K562 (cell line): ENCODE measurements around the gene ATF5. TPM values are rescaled to one million over a fixed set of nuclear protein-coding genes. Genes with fewer than 3 reads are reported as not detected.

Source experiments
- CTCFL ChIP-seq: IDR thresholded peaks from 2 replicates; pipeline ENCODE4 v1.6.1; 2011; ENCODE audit warnings: borderline replicate concordance, low read depth, mild to moderate bottlenecking, moderate library complexity, low read length; ENCODE audit not compliant: insufficient read depth, poor library complexity, severe bottlenecking
- DMBX1 ChIP-seq: fragments of 250-450 bp; sonication (Bioruptor Pico); IDR thresholded peaks from 2 replicates; pipeline ENCODE4 v1.8.0; 2022; ENCODE audit warnings: inconsistent platforms, mild to moderate bottlenecking, moderate library complexity, borderline replicate concordance
- KLF13 ChIP-seq: fragments of 450-650 bp; IDR thresholded peaks from 2 replicates; pipeline ENCODE4 v1.6.1; 2016; ENCODE audit warnings: missing genetic modification characterization, low read depth, mild to moderate bottlenecking, missing compliant biosample characterization, moderate library complexity, borderline replicate concordance
- NFE2L1 ChIP-seq: fragments of 450-650 bp; IDR thresholded peaks from 2 replicates; pipeline ENCODE4 v1.6.1; 2016; ENCODE audit warnings: missing genetic modification characterization, low read depth, mild to moderate bottlenecking, missing compliant biosample characterization, moderate library complexity, borderline replicate concordance
- VEZF1 ChIP-seq: fragments of 200-800 bp; sonication (Bioruptor generic); IDR thresholded peaks from 2 replicates; pipeline ENCODE4 v1.6.1; 2017; ENCODE audit warnings: missing genetic modification characterization, missing compliant biosample characterization
- XRCC5 ChIP-seq: fragments of 200-400 bp; formaldehyde crosslinking; IDR thresholded peaks from 2 replicates; pipeline ENCODE4 v1.6.1; 2017; ENCODE audit warnings: low read depth, mild to moderate bottlenecking, low read length
- ZNF12 ChIP-seq: sonication (generic); formaldehyde crosslinking; IDR thresholded peaks from 2 replicates; pipeline ENCODE4 v1.4.0; 2020; ENCODE audit warnings: mild to moderate bottlenecking, missing genetic modification reagents
- ZNF395 ChIP-seq: fragments of 200-800 bp; sonication (Bioruptor generic); IDR thresholded peaks from 2 replicates; pipeline ENCODE4 v1.6.1; 2017; ENCODE audit warnings: missing genetic modification characterization, missing compliant biosample characterization
- ZNF408 ChIP-seq: fragments of 250-450 bp; sonication (Bioruptor Pico); IDR thresholded peaks from 2 replicates; pipeline ENCODE4 v1.4.0; 2020; ENCODE audit warnings: low read depth, mild to moderate bottlenecking, moderate library complexity
- ZNF707 ChIP-seq: fragments of 250-450 bp; sonication (Bioruptor Pico); conservative IDR thresholded peaks from 2 replicates; pipeline ENCODE4 v1.8.0; 2022; ENCODE audit warnings: inconsistent platforms, mild to moderate bottlenecking, moderate library complexity
- ZNF766 ChIP-seq: fragments of 200-800 bp; sonication (Bioruptor generic); conservative IDR thresholded peaks from 2 replicates; pipeline ENCODE4 v1.6.1; 2016; ENCODE audit warnings: missing genetic modification characterization, missing compliant biosample characterization
- ZNF780A ChIP-seq: fragments of 250-450 bp; sonication (Bioruptor Pico); IDR thresholded peaks from 2 replicates; pipeline ENCODE4 v1.5.0; 2021; ENCODE audit warnings: mild to moderate bottlenecking
- polyA plus RNA-seq, 8 experiments: library from polyadenylated mRNA; depleted of rRNA in 4 of 8; stranded (reverse) in 5 of 8; unstranded in 3 of 8; fragments of >200 nt; fragmentation: Nextera tagmentation in 2 of 8; fragmentation: Illumina TruSeq in 1 of 8; extraction: Ambion mirVana in 2 of 8; extraction: Trizol in 1 of 8; gene quantifications; 2 replicates each; pipeline versions ENCODE4 v1.2.1 to v1.2.3, GENCODE V29; 2011 to 2014; ENCODE audit warnings: inconsistent platforms in 1 of 8, missing spikeins in 1 of 8
- total RNA-seq, 7 experiments: library from RNA; depleted of rRNA in 6 of 7; stranded (reverse); fragments of >200 nt in 6 of 7; fragmentation: Illumina TruSeq in 2 of 7; extraction: Trizol in 2 of 7; gene quantifications; 2 replicates each; pipeline versions ENCODE4 v1.2.1 to v1.2.3, GENCODE V29; 2011 to 2021; ENCODE audit warnings: low replicate concordance in 1 of 7
- TF ChIP-seq, protein P1 (sequence below): IDR thresholded peaks from 2 replicates; pipeline ENCODE4 v1.6.1; 2012; ENCODE audit warnings: low read depth, low read length, improper control_type of control experiment, borderline replicate concordance
- TF ChIP-seq, protein P2 (sequence below): fragments of 450-650 bp; IDR thresholded peaks from 2 replicates; pipeline ENCODE4 v1.6.1; 2017; ENCODE audit warnings: antibody characterized with exemption, mild to moderate bottlenecking

The ATF5 gene
- total and polyA plus RNA-seq, 9 of the 15 experiments (the other 6 are each of a cell fraction or from before 2014, with no cell fraction given), result 3.0 to 57.6 (median 11.1) TPM

DNA sequence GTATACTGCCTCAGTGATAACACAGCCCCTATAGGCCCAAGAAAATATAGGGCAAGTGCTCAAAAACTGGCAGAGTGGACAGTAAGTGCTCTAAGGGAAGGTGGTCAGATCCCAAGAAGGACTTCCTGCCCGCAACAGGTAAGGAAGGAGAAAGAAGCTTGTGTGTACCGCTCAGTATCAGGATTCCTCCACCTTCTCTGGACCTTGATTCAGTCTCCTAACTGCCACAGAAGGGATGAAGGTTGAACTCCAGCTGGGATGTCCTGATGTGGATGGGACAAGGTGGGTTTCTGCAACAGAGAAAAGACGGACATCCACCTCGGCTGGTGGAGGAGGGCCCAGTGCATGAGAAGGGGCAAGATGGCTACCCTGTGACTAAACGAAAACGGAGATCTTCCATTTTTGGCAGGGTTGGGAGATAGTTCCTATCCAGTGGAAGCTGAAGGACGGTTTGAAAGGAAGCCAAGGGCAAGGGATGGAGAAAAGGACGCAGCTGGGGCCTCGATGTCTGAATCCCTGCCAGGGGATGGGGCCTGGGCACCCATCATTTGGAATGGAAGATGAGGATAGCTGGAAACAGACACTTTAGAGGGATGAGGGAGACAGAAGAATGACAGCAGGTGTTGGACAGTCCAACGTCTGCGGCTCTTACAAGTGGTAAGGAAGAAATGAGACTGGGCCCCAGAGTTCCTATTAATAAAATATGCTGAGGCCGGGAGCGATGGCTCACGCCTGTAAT lies 1.3 kb upstream of the ATF5 start (continued):
- TF ChIP-seq CTCFL (no peak), ZNF12 (no peak), ZNF780A (CRISPR knock-in tag) (no peak), VEZF1 (no peak), XRCC5 (no peak), NFE2L1 (tag) (no peak), ZNF707 (CRISPR knock-in tag) (no peak; the same call in 1 of the 2 replicates), ZNF766 (CRISPR knock-in tag) (peak; percentile 53; the same call in 1 of the 2 replicates), ZNF395 (peak; percentile 5; the same call in 1 of the 2 replicates), KLF13 (no peak), DMBX1 (CRISPR knock-in tag) (peak; percentile 43; the same call in 1 of the 2 replicates), ZNF408 (no peak)
- TF ChIP-seq, protein P1, sequence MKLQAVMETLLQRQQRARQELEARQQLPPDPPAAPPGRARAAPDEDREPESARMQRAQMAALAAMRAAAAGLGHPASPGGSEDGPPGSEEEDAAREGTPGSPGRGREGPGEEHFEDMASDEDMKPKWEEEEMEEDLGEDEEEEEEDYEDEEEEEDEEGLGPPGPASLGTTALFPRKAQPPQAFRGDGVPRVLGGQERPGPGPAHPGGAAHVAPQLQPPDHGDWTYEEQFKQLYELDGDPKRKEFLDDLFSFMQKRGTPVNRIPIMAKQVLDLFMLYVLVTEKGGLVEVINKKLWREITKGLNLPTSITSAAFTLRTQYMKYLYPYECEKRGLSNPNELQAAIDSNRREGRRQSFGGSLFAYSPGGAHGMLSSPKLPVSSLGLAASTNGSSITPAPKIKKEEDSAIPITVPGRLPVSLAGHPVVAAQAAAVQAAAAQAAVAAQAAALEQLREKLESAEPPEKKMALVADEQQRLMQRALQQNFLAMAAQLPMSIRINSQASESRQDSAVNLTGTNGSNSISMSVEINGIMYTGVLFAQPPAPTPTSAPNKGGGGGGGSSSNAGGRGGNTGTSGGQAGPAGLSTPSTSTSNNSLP, result no peak
- TF ChIP-seq, protein P2, sequence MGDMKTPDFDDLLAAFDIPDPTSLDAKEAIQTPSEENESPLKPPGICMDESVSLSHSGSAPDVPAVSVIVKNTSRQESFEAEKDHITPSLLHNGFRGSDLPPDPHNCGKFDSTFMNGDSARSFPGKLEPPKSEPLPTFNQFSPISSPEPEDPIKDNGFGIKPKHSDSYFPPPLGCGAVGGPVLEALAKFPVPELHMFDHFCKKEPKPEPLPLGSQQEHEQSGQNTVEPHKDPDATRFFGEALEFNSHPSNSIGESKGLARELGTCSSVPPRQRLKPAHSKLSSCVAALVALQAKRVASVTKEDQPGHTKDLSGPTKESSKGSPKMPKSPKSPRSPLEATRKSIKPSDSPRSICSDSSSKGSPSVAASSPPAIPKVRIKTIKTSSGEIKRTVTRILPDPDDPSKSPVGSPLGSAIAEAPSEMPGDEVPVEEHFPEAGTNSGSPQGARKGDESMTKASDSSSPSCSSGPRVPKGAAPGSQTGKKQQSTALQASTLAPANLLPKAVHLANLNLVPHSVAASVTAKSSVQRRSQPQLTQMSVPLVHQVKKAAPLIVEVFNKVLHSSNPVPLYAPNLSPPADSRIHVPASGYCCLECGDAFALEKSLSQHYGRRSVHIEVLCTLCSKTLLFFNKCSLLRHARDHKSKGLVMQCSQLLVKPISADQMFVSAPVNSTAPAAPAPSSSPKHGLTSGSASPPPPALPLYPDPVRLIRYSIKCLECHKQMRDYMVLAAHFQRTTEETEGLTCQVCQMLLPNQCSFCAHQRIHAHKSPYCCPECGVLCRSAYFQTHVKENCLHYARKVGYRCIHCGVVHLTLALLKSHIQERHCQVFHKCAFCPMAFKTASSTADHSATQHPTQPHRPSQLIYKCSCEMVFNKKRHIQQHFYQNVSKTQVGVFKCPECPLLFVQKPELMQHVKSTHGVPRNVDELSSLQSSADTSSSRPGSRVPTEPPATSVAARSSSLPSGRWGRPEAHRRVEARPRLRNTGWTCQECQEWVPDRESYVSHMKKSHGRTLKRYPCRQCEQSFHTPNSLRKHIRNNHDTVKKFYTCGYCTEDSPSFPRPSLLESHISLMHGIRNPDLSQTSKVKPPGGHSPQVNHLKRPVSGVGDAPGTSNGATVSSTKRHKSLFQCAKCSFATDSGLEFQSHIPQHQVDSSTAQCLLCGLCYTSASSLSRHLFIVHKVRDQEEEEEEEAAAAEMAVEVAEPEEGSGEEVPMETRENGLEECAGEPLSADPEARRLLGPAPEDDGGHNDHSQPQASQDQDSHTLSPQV, result peak; percentile 68
